Central memory CD4-positive, alpha-beta T cell (primary cell): ENCODE data around the gene SNAPC2.

Experiments used
- DNase-seq: peaks from one replicate; pipeline ENCODE4 v3.0.0; 2022

Gene SNAPC2

DNA sequence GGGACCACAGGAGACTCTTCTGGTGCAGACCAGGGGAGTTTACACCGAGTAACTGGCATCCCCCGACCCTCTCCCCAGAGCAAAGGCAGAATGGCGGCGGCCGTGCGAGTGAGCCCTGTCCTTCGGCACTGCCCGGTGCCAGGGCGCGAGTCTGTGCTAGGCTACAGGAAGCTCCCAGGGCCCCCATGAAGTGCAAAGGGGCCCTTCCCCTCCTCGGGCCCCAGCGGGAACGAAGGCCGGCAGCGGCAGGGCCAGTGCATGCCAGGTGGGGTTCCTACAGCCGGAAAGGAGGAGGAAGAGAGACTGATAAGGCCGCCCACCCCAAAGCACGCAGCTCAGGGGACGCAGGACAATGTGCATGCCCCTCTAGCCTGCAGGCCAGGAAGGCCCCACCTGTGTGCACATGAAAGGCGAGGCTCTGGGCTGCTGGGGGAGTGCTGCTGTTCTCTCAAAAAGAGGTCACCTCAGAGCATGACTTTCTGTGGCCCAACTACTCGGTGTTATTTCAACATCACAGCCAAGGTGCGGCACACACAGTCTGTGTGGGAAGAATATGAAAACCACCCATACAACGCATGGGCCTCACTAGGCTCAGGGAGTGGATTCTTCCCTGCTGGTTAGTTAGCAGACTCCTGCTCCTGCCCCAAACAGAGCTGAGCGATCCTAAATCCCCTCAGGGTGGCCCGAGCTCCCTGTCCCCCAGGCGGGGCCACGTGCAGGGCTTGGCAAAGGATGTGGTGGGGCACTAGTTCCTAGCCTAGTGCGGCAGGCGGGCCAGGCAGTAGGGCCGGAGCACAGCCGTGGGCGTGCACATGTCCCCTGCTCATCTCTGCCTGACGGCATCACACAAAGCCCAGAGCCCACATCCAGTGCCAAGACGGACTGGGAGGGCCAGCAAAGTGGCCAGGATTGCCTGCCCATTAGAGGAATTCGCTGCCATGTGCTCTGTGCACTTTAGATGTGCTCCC is 51.7 kb downstream of the SNAPC2 start:
- no peak for DNase-seq
